ENCODE data around the gene ELF2. TPM values are rescaled to one million over a fixed set of nuclear protein-coding genes. Genes with fewer than 3 reads are reported as not detected.
"Not testable (repeated sequence)": the region's sequence is repeated elsewhere in the genome, so short reads cannot be mapped to it uniquely, and the experiment has no call there.

The ELF2 gene
- total and polyA plus RNA-seq, 2 donors (not counting 3 experiments of a cell fraction or from before 2014, with no cell fraction given) = 16.4 to 35.1 TPM

GRCh38 chr4:139115226-139115625 is 61.8 kb downstream of the ELF2 start:
- H3K9me3 ChIP-seq (replicated peaks; ENCODE audit: control insufficient read depth, insufficient read depth, low read length) = no peaks in the 10 kb centered on the region
- H2AFZ ChIP-seq (ENCODE audit: low read depth, low read length) = no peak overlapping the region
- no peak for TF ChIP-seq MYC (IDR thresholded peaks at IDR 0.05; ENCODE audit: low read depth, low read length)
- no peak for TF ChIP-seq FOS (IDR thresholded peaks at IDR 0.05; ENCODE audit: borderline replicate concordance, insufficient read depth, low read length)
- TF ChIP-seq, protein P1, sequence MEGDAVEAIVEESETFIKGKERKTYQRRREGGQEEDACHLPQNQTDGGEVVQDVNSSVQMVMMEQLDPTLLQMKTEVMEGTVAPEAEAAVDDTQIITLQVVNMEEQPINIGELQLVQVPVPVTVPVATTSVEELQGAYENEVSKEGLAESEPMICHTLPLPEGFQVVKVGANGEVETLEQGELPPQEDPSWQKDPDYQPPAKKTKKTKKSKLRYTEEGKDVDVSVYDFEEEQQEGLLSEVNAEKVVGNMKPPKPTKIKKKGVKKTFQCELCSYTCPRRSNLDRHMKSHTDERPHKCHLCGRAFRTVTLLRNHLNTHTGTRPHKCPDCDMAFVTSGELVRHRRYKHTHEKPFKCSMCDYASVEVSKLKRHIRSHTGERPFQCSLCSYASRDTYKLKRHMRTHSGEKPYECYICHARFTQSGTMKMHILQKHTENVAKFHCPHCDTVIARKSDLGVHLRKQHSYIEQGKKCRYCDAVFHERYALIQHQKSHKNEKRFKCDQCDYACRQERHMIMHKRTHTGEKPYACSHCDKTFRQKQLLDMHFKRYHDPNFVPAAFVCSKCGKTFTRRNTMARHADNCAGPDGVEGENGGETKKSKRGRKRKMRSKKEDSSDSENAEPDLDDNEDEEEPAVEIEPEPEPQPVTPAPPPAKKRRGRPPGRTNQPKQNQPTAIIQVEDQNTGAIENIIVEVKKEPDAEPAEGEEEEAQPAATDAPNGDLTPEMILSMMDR (IDR thresholded peaks at IDR 0.05; ENCODE audit: extremely low read depth in 1 of 2, insufficient read depth in 1 of 2, low read depth in 1 of 2, low read length in 2 of 2) = no peak
- no peak for TF ChIP-seq EZH2 (IDR thresholded peaks at IDR 0.05; ENCODE audit: borderline replicate concordance, low read depth, low read length, severe bottlenecking)
- no peak for TF ChIP-seq JUN (IDR thresholded peaks at IDR 0.05; ENCODE audit: borderline replicate concordance, insufficient read depth, insufficient read length, low read depth)
- no peak for TF ChIP-seq GATA2 (IDR thresholded peaks at IDR 0.05; ENCODE audit: insufficient read depth, insufficient read length, low read depth, low read length)
- no peak for TF ChIP-seq POLR2A (IDR thresholded peaks at IDR 0.05; ENCODE audit: low read depth, low read length)
- TF ChIP-seq POLR2AphosphoS5 (IDR thresholded peaks at IDR 0.05; ENCODE audit: insufficient read depth, low read depth, low read length) = no peak
- no peak for TF ChIP-seq MAX (IDR thresholded peaks at IDR 0.05; ENCODE audit: insufficient read depth, insufficient read length)
- no peak overlapping the region for H3K9ac ChIP-seq (replicated peaks; ENCODE audit: extremely low read depth, insufficient read depth, low read length)
- H3K4me3 ChIP-seq (replicated peaks in 1 of 3; ENCODE audit: insufficient read depth in 1 of 3, low read depth in 1 of 3, low read length in 3 of 3) = no peak overlapping the region
- intact Hi-C loops (cut with micrococcal nuclease) (no loop called here), dilution Hi-C loops (cut with MboI; ENCODE audit: extremely low pct_ligation_motif_present, low sequenced_read_pairs) (no loop called here)
- H3K79me2 ChIP-seq (ENCODE audit: control insufficient read depth, insufficient read depth, low read length) = no peaks in the 10 kb centered on the region
- BruUV-seq (replicated peaks) = no TSS peak
- ChIA-PET POLR2A (no interaction called here), CTCF (no interaction called here)
- no peaks in the 10 kb centered on the region for H3K36me3 ChIP-seq (ENCODE audit: control insufficient read depth in 2 of 2, extremely low read depth in 1 of 2, insufficient read depth in 2 of 2, low read length in 2 of 2)
- H4K20me1 ChIP-seq (replicated peaks; ENCODE audit: control insufficient read depth, extremely low read depth, insufficient read depth, low read length) = no peaks in the 10 kb centered on the region
- no peaks in the 10 kb centered on the region for H3K4me1 ChIP-seq (ENCODE audit: control insufficient read depth, extremely low read depth, insufficient read depth, low read length)
- H3K4me2 ChIP-seq (ENCODE audit: insufficient read depth, low read length) = no peak overlapping the region
- FAIRE-seq (no peak), DNase-seq (ENCODE audit: low read depth, low spot score) (no peak)
- H3K27ac ChIP-seq (ENCODE audit: insufficient read depth, low read depth, low read length) = no peak overlapping the region
- H3K27me3 ChIP-seq (ENCODE audit: control insufficient read depth in 2 of 2, insufficient read depth in 2 of 2, low read length in 2 of 2) = no peaks in the 10 kb centered on the region
- H3K9me1 ChIP-seq (replicated peaks; ENCODE audit: control insufficient read depth, extremely low read depth, insufficient read depth, low read length) = no peaks in the 10 kb centered on the region

DNA sequence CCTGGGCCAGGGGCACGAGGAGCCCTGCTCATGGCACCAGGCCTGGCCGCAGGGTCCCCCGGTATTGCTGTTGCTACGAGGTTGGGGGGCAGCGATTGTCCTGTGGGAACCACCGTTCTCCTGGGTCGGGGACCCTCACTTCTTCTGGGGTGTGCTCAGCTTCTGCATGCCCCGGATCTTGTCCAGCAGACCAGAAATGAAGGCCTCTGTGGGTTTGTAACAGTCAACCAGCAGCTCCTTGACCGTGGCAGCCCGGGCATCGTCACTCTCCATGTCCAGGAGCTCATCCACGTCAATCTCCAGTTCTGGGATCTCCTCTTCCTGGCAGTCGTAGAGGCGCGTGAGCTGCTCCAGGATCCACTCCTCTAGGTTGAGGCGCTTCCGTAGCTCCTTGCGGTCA is 62.2 kb downstream of the ELF2 start:
- dilution Hi-C loops (cut with MboI; ENCODE audit: extremely low pct_ligation_motif_present, low sequenced_read_pairs); DNase-seq (ENCODE audit: low read depth, low spot score); BruUV-seq (replicated peaks); H3K4me1 ChIP-seq (ENCODE audit: control insufficient read depth, extremely low read depth, insufficient read depth, low read length); FAIRE-seq; H3K4me2 ChIP-seq (ENCODE audit: insufficient read depth, low read length); H2AFZ ChIP-seq (ENCODE audit: low read depth, low read length); H4K20me1 ChIP-seq (replicated peaks; ENCODE audit: control insufficient read depth, extremely low read depth, insufficient read depth, low read length); H3K27ac ChIP-seq (ENCODE audit: insufficient read depth, low read depth, low read length); H3K9ac ChIP-seq (replicated peaks; ENCODE audit: extremely low read depth, insufficient read depth, low read length); H3K79me2 ChIP-seq (ENCODE audit: control insufficient read depth, insufficient read depth, low read length); POLR2A ChIA-PET; H3K4me3 ChIP-seq (replicated peaks in 1 of 3; ENCODE audit: insufficient read depth in 1 of 3, low read depth in 1 of 3, low read length in 3 of 3); intact Hi-C loops (cut with micrococcal nuclease); H3K27me3 ChIP-seq (ENCODE audit: control insufficient read depth in 2 of 2, insufficient read depth in 2 of 2, low read length in 2 of 2); H3K36me3 ChIP-seq (ENCODE audit: control insufficient read depth in 2 of 2, extremely low read depth in 1 of 2, insufficient read depth in 2 of 2, low read length in 2 of 2); H3K9me3 ChIP-seq (replicated peaks; ENCODE audit: control insufficient read depth, insufficient read depth, low read length); H3K9me1 ChIP-seq (replicated peaks; ENCODE audit: control insufficient read depth, extremely low read depth, insufficient read depth, low read length): not testable (repeated sequence)
- CTCF ChIA-PET = interaction anchor here (1.0 to 1.1 kb wide), 3 partner anchors 15 to 84 kb away, joined by 3 to 6 read pairs (median 4); no protein-coding TSS in a partner anchor
